Psoas muscle (tissue), 8 donors: ENCODE results near the gene KCNAB1. TPM values are rescaled to one million over a fixed set of nuclear protein-coding genes. Genes with fewer than 3 reads are reported as not detected.

ENCODE experiments used
- ATAC-seq, 4 donors: fragments of 200-7000 bp; cut with Tn5 transposase; one replicate each; pipeline ENCODE4 v1.9.1; 2020; ENCODE audit warnings: moderate library complexity in 3 of 4, mild to moderate bottlenecking in 2 of 4
- DNase-seq, 2 donors: peaks; one replicate each; pipeline ENCODE4 v3.0.0-alpha.2; 2020
- H3K27ac ChIP-seq: fragments of 200-600 bp; one replicate; pipeline ENCODE4 v1.8.0; 2022
- H3K27me3 ChIP-seq, 3 donors: fragments of 200-600 bp in 1 of 3; one replicate each; pipeline versions ENCODE4 v1.6.1 to v1.8.0; 2013 to 2022; ENCODE audit warnings: low read length in 2 of 3, mild to moderate bottlenecking in 2 of 3, moderate library complexity in 1 of 3; ENCODE audit not compliant: insufficient read depth in 3 of 3
- H3K36me3 ChIP-seq, 2 donors: fragments of 200-600 bp in 1 of 2; one replicate each; pipeline versions ENCODE4 v1.6.1 to v1.8.0; 2013 to 2022; ENCODE audit warnings: low read depth in 1 of 2, mild to moderate bottlenecking in 1 of 2, moderate library complexity in 1 of 2; ENCODE audit not compliant: insufficient read depth in 1 of 2
- H3K4me1 ChIP-seq: fragments of 200-600 bp; one replicate; pipeline ENCODE4 v1.8.0; 2022
- H3K4me3 ChIP-seq: fragments of 200-600 bp; one replicate; pipeline ENCODE4 v1.8.0; 2022; ENCODE audit warnings: mild to moderate bottlenecking
- H3K9me3 ChIP-seq: fragments of 200-600 bp; one replicate; pipeline ENCODE4 v1.8.0; 2022
- WGBS, 3 donors: extraction: QIAGEN DNeasy Blood & Tissue Kit; methylation state at CpG; one replicate each; pipeline versions ENCODE4 v1.1.6 to v1.1.7; 2013; 5-methylcytosine and 5-hydroxymethylcytosine counted together
- intact Hi-C, 2 donors: fragments of 100-400 bp; cut with DNase I; formaldehyde crosslinking; loops; one replicate each; pipeline versions ENCODE4 v1.11.0 to v1.14.2; 2022
- polyA plus RNA-seq, 3 donors: library from polyadenylated mRNA; stranded (reverse); fragments of 200-250 nt; gene quantifications; one replicate each; pipeline ENCODE4 v1.2.3, GENCODE V29; 2013
- total RNA-seq, 4 donors: library from RNA; stranded (reverse); fragmentation: NEBNext Ultra II Directional in 2 of 4; extraction: Animal tissue kit (Norgen Biotek cat#: 25700) in 2 of 4; gene quantifications; one replicate each; pipeline versions ENCODE4 v1.2.1 to v1.2.4, GENCODE V29; 2021 to 2023
- TF ChIP-seq, protein P1 (sequence below): fragments of 200-600 bp; IDR thresholded peaks from one replicate; pipeline ENCODE4 v1.8.0; 2022; ENCODE audit warnings: antibody characterized with exemption
- donor health status: healthy with polysubstance abuse.
- donor health status: DM: no; HTN: no; CAD: no; lungs with moderate emphysema.
- donor health status: Bipolar disorder and iron deficiency.
- donor health status: healthy.
- donor health status: DM: yes; HTN: yes; CAD: no.
- donor health status: DM: no; HTN: no; CAD: no.
- donor health status: DM: no; HTN: no; CAD: no.
- donor health status: DM: yes; HTN: yes; CAD: no.

The KCNAB1 gene
- total and polyA plus RNA-seq, 7 donors, result 0.66 to 3.1 (median 0.91) TPM

DNA sequence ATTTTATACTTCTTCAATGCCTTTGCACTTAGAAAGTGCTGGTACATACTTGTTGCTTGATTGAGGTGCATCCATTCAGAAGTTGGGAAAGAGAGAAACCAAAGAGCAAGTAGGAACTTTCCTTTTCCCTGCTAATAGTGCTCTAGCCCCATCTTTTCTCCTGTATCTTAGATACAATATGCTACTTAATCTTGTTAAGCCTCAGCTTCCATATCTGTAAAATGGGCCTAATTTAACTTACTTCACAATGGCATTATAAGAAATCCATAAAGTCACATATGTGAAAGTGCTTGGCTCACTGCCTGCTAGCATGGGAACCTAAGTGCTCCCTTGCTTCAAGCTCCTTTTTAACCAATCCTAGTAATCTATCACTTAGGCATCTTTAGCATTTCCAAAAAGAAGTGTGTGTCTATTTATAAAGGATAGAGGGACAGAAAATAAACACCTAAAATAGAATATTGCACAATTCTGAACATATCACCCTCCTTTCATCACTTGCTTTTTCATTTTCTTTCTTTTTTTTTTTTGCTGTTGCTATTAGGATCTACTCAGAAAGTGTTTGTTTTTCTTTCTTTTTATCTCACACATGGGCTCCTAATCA is 28.1 kb downstream of the KCNAB1 start:
- ATAC-seq, result no peak
- Histone ChIP-seq H3K4me1 (peaks cover 6% of the 10 kb centered on the region), H3K27ac (no peak overlapping the region), H3K36me3 (no peaks in the 10 kb centered on the region), H3K9me3 (no peaks in the 10 kb centered on the region), H3K4me3 (no peak overlapping the region), H3K27me3 (no peaks in the 10 kb centered on the region)
- no peak for DNase-seq
- TF ChIP-seq, protein P1, sequence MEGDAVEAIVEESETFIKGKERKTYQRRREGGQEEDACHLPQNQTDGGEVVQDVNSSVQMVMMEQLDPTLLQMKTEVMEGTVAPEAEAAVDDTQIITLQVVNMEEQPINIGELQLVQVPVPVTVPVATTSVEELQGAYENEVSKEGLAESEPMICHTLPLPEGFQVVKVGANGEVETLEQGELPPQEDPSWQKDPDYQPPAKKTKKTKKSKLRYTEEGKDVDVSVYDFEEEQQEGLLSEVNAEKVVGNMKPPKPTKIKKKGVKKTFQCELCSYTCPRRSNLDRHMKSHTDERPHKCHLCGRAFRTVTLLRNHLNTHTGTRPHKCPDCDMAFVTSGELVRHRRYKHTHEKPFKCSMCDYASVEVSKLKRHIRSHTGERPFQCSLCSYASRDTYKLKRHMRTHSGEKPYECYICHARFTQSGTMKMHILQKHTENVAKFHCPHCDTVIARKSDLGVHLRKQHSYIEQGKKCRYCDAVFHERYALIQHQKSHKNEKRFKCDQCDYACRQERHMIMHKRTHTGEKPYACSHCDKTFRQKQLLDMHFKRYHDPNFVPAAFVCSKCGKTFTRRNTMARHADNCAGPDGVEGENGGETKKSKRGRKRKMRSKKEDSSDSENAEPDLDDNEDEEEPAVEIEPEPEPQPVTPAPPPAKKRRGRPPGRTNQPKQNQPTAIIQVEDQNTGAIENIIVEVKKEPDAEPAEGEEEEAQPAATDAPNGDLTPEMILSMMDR, result no peak
- intact Hi-C loops, result no loop called here

DNA sequence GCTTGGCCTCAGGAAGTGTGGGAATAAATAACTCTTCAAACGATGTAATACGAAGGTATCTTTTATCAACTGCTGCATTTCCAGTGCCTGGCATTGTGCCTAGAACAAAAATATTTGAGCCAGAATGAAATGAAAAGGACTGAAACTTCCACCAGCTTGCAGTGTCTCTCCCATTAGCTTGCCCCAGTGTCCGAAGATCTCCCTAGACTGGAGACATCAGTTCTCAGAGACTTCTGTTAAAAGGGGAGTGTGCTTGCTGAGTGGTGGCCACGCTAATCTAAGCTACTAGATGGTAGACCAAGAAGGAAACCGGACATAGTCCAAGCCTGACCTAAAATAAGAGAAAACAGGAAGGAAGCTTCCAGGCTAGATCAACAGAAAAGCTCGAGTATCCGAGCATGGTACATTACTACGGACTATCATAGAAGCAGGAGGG is 28.6 kb downstream of the KCNAB1 start:
- Histone ChIP-seq H3K9me3 (no peaks in the 10 kb centered on the region), H3K4me3 (no peak overlapping the region), H3K4me1 (peaks cover 6% of the 10 kb centered on the region), H3K27me3 (no peaks in the 10 kb centered on the region), H3K36me3 (no peaks in the 10 kb centered on the region), H3K27ac (peak overlapping the region; percentile 44)
- DNase-seq (no peak), ATAC-seq (peak in 1 of 4 donors; percentile 45)
- intact Hi-C loops, result no loop called here
- WGBS, 3 donors, result 23 to 31% (median 27%) methylated on average over 8 of the region's 8 CpGs
- TF ChIP-seq, protein P1, result no peak

DNA sequence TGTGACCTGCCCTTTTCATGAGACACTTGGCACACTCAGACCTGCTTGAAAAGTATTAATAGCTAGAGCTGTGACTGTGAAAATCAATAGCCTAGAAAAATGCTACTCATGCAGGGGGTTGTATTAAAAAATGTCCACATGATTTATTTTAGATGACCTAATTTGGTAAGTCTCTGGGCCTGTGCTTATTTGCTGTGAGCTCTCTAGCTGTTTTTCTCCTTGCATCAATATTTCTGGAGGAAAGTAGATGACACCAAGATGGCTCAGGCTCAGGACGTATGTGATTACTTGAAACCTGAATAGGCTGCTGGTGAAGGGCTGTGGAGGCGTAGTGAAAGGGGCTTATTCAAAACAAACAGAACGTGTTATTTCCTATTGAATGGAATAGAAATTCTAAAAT is 29.5 kb downstream of the KCNAB1 start:
- TF ChIP-seq, protein P1, result no peak
- 36 to 61% (median 46%) methylated on average over 3 of the region's 3 CpGs for WGBS, 3 donors
- Histone ChIP-seq H3K4me1 (peaks cover 6% of the 10 kb centered on the region), H3K27me3 (no peaks in the 10 kb centered on the region), H3K27ac (peak overlapping the region; percentile 44), H3K36me3 (no peaks in the 10 kb centered on the region), H3K9me3 (no peaks in the 10 kb centered on the region), H3K4me3 (no peak overlapping the region)
- DNase-seq (no peak), ATAC-seq (peak in 1 of 4 donors; percentile 17)
- intact Hi-C loops, result loop anchor here (2.0 to 10.0 kb wide), 4 partner anchors 302 to 932 kb away; no protein-coding TSS in a partner anchor

DNA sequence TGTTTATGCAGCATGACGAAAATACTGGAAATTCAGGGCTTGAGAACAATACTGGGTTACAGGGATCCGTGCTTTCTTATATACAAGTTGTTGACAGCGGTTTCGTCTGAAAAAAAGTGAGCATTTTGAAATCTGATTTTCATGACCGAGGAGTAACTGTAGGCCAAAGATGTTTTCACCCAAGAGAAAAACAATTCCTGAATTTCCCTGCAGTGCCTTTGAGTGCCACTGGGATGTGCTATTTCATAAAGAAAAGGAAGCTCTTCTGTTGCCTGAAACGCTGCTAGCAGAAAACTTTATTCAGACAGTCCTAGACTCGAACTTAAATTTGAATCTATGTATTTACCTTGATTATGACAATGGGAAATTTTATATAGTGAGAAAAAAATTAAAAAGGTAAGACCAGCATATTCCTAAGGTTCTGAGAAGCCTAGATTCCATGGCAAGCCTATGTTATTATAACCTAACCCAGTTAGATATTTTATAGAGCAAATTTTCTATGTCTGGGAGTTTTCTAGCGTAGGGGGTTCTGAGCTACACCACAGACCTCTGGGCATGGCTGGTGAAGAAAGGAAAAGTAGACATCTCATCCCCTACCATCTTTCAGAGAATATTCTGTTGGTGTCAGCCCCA is 30.2 kb downstream of the KCNAB1 start:
- no peaks in the 10 kb centered on the region for H3K9me3 ChIP-seq
- peak; percentile 72 to 89 (median 80) for ATAC-seq

More for the DNA sequence above, 30.2 kb downstream of the KCNAB1 start:
- DNase-seq, result no peak
- Histone ChIP-seq H3K36me3 (no peaks in the 10 kb centered on the region), H3K27me3 (no peaks in the 10 kb centered on the region), H3K4me3 (no peak overlapping the region), H3K27ac (peak overlapping the region; percentile 24), H3K4me1 (peaks cover 6% of the 10 kb centered on the region)
- whole genome bisulfite sequencing, 3 donors, result 14 to 21% (median 14%) methylated on average over 8 of the region's 8 CpGs
- TF ChIP-seq, protein P1, result peak; percentile 89
- intact Hi-C loops, result loop anchor here (2.0 to 10.0 kb wide), 4 partner anchors 302 to 932 kb away; no protein-coding TSS in a partner anchor
